IMR-90 (cell line): Measurements from ENCODE around the gene RIC8B. TPM values are rescaled to one million over a fixed set of nuclear protein-coding genes. Genes with fewer than 3 reads are reported as not detected.

ENCODE experiments used
- ATAC-seq: fragments of 200-7000 bp; cut with Tn5 transposase; 2 replicates; pipeline ENCODE4 v1.9.1; 2020; ENCODE audit warnings: low read depth, mild to moderate bottlenecking, moderate library complexity
- BruUV-seq: library from RNA; stranded (reverse); fragments of 400-500 nt; replicated peaks from 2 replicates; lab custom pipeline; 2021; lab: Mats Ljungman, UMichigan
- CTCF ChIA-PET: fragments of 300-600 bp; formaldehyde crosslinking; extraction: SDS; loops from one replicate; lab custom pipeline; 2021; ENCODE audit warnings: antibody characterized with exemption; lab: Yijun Ruan, JAX
- POLR2A ChIA-PET: fragments of 300-600 bp; sonication (Branson Sonifier 250); formaldehyde crosslinking; loops from one replicate; lab custom pipeline; 2022; ENCODE audit warnings: antibody characterized with exemption; ENCODE audit not compliant: unreplicated experiment; lab: Charles Lee
- DNase-seq: peaks from one replicate; pipeline ENCODE4 v3.0.0; 2013
- H2AFZ ChIP-seq: replicated peaks from 2 replicates; pipeline ENCODE3; 2013; ENCODE audit warnings: low read length, mild to moderate bottlenecking; ENCODE audit not compliant: poor library complexity
- H2AK5ac ChIP-seq: 2 replicates; pipeline ENCODE4 v1.6.1; 2013; ENCODE audit warnings: low read depth, low read length, inconsistent platforms
- H2AK9ac ChIP-seq: replicated peaks from 2 replicates; pipeline ENCODE3; 2013; ENCODE audit warnings: mild to moderate bottlenecking, low read depth, low read length, moderate library complexity; ENCODE audit not compliant: poor library complexity
- H2BK120ac ChIP-seq: 2 replicates; pipeline ENCODE4 v1.6.1; 2013; ENCODE audit warnings: low read depth, low read length, inconsistent platforms
- H2BK15ac ChIP-seq: 3 replicates; pipeline ENCODE4 v1.6.1; 2013; ENCODE audit warnings: low read depth, low read length, inconsistent platforms
- H2BK20ac ChIP-seq: 2 replicates; pipeline ENCODE4 v1.6.1; 2013; ENCODE audit warnings: low read depth, mild to moderate bottlenecking, inconsistent platforms, low read length, moderate library complexity
- H2BK5ac ChIP-seq: 2 replicates; pipeline ENCODE4 v1.6.1; 2013; ENCODE audit warnings: mild to moderate bottlenecking, low read depth, low read length, inconsistent platforms; ENCODE audit not compliant: poor library complexity, severe bottlenecking
- H3K14ac ChIP-seq: replicated peaks from 2 replicates; pipeline ENCODE4 v1.6.1; 2013; ENCODE audit warnings: low read depth, low read length, inconsistent platforms
- H3K18ac ChIP-seq: 2 replicates; pipeline ENCODE4 v1.6.1; 2013; ENCODE audit warnings: low read depth, low read length, control low read depth
- H3K23ac ChIP-seq: 2 replicates; pipeline ENCODE4 v1.6.1; 2013; ENCODE audit warnings: low read depth, low read length, inconsistent platforms
- H3K27ac ChIP-seq: 2 replicates; pipeline ENCODE4 v1.5.1; 2013; ENCODE audit warnings: mild to moderate bottlenecking, control low read depth, low read length; ENCODE audit not compliant: insufficient read depth
- H3K27me3 ChIP-seq: 2 replicates; pipeline ENCODE4 v1.6.1; 2013; ENCODE audit warnings: low read length; ENCODE audit not compliant: control insufficient read depth, insufficient read depth
- H3K36me3 ChIP-seq: 2 replicates; pipeline ENCODE4 v1.6.1; 2013; ENCODE audit warnings: low read length, mixed read lengths; ENCODE audit not compliant: control insufficient read depth, insufficient read depth
- H3K4ac ChIP-seq: 2 replicates; pipeline ENCODE4 v1.6.1; 2013; ENCODE audit warnings: low read depth, low read length, inconsistent platforms
- H3K4me1 ChIP-seq: 2 replicates; pipeline ENCODE4 v1.6.1; 2013; ENCODE audit warnings: low read length, mixed read lengths; ENCODE audit not compliant: control insufficient read depth, insufficient read depth
- H3K4me2 ChIP-seq: 2 replicates; pipeline ENCODE4 v1.6.1; 2013; ENCODE audit warnings: low read depth, mild to moderate bottlenecking, control low read depth, low read length, moderate library complexity
- H3K4me3 ChIP-seq: 2 replicates; pipeline ENCODE4 v1.5.1; 2013; ENCODE audit warnings: low read depth, mild to moderate bottlenecking, control low read depth, low read length, moderate library complexity; ENCODE audit not compliant: insufficient read depth
- H3K56ac ChIP-seq: 2 replicates; pipeline ENCODE4 v1.6.1; 2013; ENCODE audit warnings: low read length, inconsistent platforms; ENCODE audit not compliant: insufficient read depth; ENCODE audit errors: extremely low read depth
- H3K79me1 ChIP-seq, 2 experiments: 2 replicates each; pipeline ENCODE4 v1.6.1; 2013; ENCODE audit warnings: low read length in 2 of 2, inconsistent platforms in 1 of 2, low read depth in 1 of 2
- H3K9ac ChIP-seq: 2 replicates; pipeline ENCODE4 v1.6.1; 2013; ENCODE audit warnings: low read depth, low read length, control low read depth
- H3K9me1 ChIP-seq: 2 replicates; pipeline ENCODE4 v1.6.1; 2013; ENCODE audit warnings: low read length, inconsistent platforms; ENCODE audit not compliant: insufficient read depth
- H3K9me3 ChIP-seq: 2 replicates; pipeline ENCODE4 v1.6.1; 2013; ENCODE audit warnings: low read length; ENCODE audit not compliant: control insufficient read depth, insufficient read depth
- H4K20me1 ChIP-seq: 2 replicates; pipeline ENCODE4 v1.6.1; 2013; ENCODE audit warnings: low read length, inconsistent platforms; ENCODE audit not compliant: insufficient read depth
- H4K5ac ChIP-seq: 2 replicates; pipeline ENCODE4 v1.6.1; 2013; ENCODE audit warnings: mild to moderate bottlenecking, low read depth, low read length, control low read depth
- H4K8ac ChIP-seq, 2 experiments: 2 replicates each; pipeline ENCODE4 v1.6.1; 2013; ENCODE audit warnings: low read depth in 2 of 2, low read length in 2 of 2, control low read depth in 1 of 2, inconsistent platforms in 1 of 2
- H4K91ac ChIP-seq: 2 replicates; pipeline ENCODE4 v1.6.1; 2013; ENCODE audit warnings: low read depth, low read length, inconsistent platforms; ENCODE audit not compliant: insufficient read depth
- BHLHE40 ChIP-seq: fragments of 150-350 bp; IDR thresholded peaks from 2 replicates; pipeline ENCODE4 v1.6.1; 2016; ENCODE audit warnings: mild to moderate bottlenecking, low read depth, low read length
- CEBPB ChIP-seq: IDR thresholded peaks from 2 replicates; pipeline ENCODE4 v1.6.1; 2012; ENCODE audit warnings: low read depth, low read length, improper control_type of control experiment
- CHD1 ChIP-seq: IDR thresholded peaks from 2 replicates; pipeline ENCODE4 v1.6.1; 2012; ENCODE audit warnings: low read depth, low read length, improper control_type of control experiment
- FOS ChIP-seq: fragments of 150-350 bp; IDR thresholded peaks from 2 replicates; pipeline ENCODE4 v1.6.1; 2016; ENCODE audit warnings: low read depth, low read length
- MAFK ChIP-seq: IDR thresholded peaks from 2 replicates; pipeline ENCODE4 v1.6.1; 2012; ENCODE audit warnings: low read depth, low read length, improper control_type of control experiment
- MAZ ChIP-seq: IDR thresholded peaks from 2 replicates; pipeline ENCODE4 v1.6.1; 2012; ENCODE audit warnings: low read depth, mild to moderate bottlenecking, low read length, improper control_type of control experiment, moderate library complexity, borderline replicate concordance
- MXI1 ChIP-seq: IDR thresholded peaks from 2 replicates; pipeline ENCODE4 v1.6.1; 2012; ENCODE audit warnings: low read depth, mild to moderate bottlenecking, low read length, moderate library complexity, borderline replicate concordance
- NFE2L2 ChIP-seq: fragments of 150-350 bp; IDR thresholded peaks from 2 replicates; pipeline ENCODE4 v1.6.1; 2016; ENCODE audit warnings: low read depth, mild to moderate bottlenecking, low read length
- POLR2A ChIP-seq: IDR thresholded peaks from 2 replicates; pipeline ENCODE4 v1.6.1; 2012; ENCODE audit warnings: mild to moderate bottlenecking, low read depth, low read length
- RAD21 ChIP-seq: IDR thresholded peaks from 2 replicates; pipeline ENCODE4 v1.6.1; 2012; ENCODE audit warnings: low read length, improper control_type of control experiment
- RCOR1 ChIP-seq: IDR thresholded peaks from 2 replicates; pipeline ENCODE4 v1.6.1; 2012; ENCODE audit warnings: mild to moderate bottlenecking, low read length, improper control_type of control experiment; ENCODE audit not compliant: insufficient replicate concordance
- RFX5 ChIP-seq: IDR thresholded peaks from 2 replicates; pipeline ENCODE4 v1.8.0; 2012; ENCODE audit warnings: low read depth, mild to moderate bottlenecking, low read length, moderate library complexity
- SMC3 ChIP-seq: fragments of 150-350 bp; IDR thresholded peaks from 2 replicates; pipeline ENCODE4 v1.6.1; 2016; ENCODE audit warnings: low read depth, mild to moderate bottlenecking, antibody characterized with exemption, low read length, moderate library complexity
- WGBS, 2 experiments: methylation state at CpG; one replicate each; pipeline versions ENCODE4 v1.1.5 to v1.1.7; 2013; ENCODE audit warnings: missing lambda C conversion rate in 2 of 2; ENCODE audit not compliant: insufficient read length in 1 of 2; ENCODE audit errors: extremely low coverage in 2 of 2; 5-methylcytosine and 5-hydroxymethylcytosine counted together
- dilution Hi-C: fragments of 300-500 bp; cut with HindIII; formaldehyde crosslinking; loops from one replicate; pipeline ENCODE4 v1.14.3; 2018; ENCODE audit warnings: low sequenced_read_pairs; ENCODE audit not compliant: unreplicated experiment
- in situ Hi-C: fragments of 300-500 bp; cut with MboI; formaldehyde crosslinking; loops from 3 replicates; pipeline ENCODE4 v1.14.3; 2019; ENCODE audit warnings: low sequenced_read_pairs, inconsistent platforms, mixed read lengths
- intact Hi-C: fragments of 100-400 bp; cut with micrococcal nuclease; formaldehyde crosslinking; loops from 2 replicates; pipeline ENCODE4 v1.10.0; 2022
- polyA plus RNA-seq, 3 experiments: library from polyadenylated mRNA; depleted of rRNA; stranded (reverse); fragments of >200 nt; gene quantifications; 2 replicates each; pipeline ENCODE4 v1.2.3, GENCODE V29; 2012; ENCODE audit warnings: low replicate concordance in 1 of 3
- total RNA-seq: library from RNA; depleted of rRNA; stranded (reverse); fragments of >200 nt; gene quantifications from 2 replicates; pipeline ENCODE4 v1.2.3, GENCODE V29; 2012
- TF ChIP-seq, protein P1 (sequence below): fragments of 150-350 bp; IDR thresholded peaks from 2 replicates; pipeline ENCODE4 v1.6.1; 2016; ENCODE audit warnings: low read depth, mild to moderate bottlenecking, low read length, moderate library complexity, borderline replicate concordance
- TF ChIP-seq, protein P2 (sequence below): conservative IDR thresholded peaks from 2 replicates; pipeline ENCODE4 v1.5.1; 2012; ENCODE audit warnings: mild to moderate bottlenecking, low read depth, low read length, improper control_type of control experiment
- TF ChIP-seq, protein P3 (sequence below): fragments of 150-350 bp; IDR thresholded peaks from 2 replicates; pipeline ENCODE4 v1.6.1; 2017; ENCODE audit warnings: mild to moderate bottlenecking, antibody characterized with exemption, low read length, low read depth

RIC8B gene
- total and polyA plus RNA-seq, 2 of the 4 experiments (the other 2 are of a cell fraction), result 5.5 to 19.5 TPM

DNA sequence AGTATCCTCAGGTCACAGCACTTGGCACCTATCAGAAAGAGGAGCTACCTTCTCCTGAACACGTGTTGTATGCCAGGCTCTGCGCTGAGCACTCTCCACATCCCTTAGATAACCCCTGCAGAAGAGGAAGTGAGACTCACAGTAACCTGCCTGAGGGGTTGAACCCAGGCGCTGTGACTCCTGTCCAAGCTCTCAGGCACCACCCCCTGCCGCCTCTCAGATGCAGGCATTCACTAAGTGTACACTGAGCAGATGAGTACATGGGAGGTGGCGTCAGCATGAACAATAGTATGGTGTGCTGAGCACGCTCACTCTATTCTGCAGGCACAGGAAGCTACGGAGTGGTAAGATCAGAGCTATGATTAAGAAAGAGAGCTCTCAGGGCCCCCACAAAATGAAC, 21.0 kb upstream of the RIC8B start:
- CTCF ChIA-PET, result interaction anchor here (0.6 kb wide), 1 partner anchor 351 kb away, joined by 3 read pairs; no protein-coding TSS in a partner anchor

More for the DNA sequence above, 21.0 kb upstream of the RIC8B start:
- Histone ChIP-seq H3K27ac (no peak overlapping the region), H4K8ac (no peak overlapping the region), H3K9me1 (no peaks in the 10 kb centered on the region), H3K56ac (no peak overlapping the region), H3K4me3 (no peak overlapping the region), H2AFZ (no peak overlapping the region), H3K79me1 (no peaks in the 10 kb centered on the region), H2BK20ac (no peak overlapping the region), H3K36me3 (no peaks in the 10 kb centered on the region), H4K20me1 (no peaks in the 10 kb centered on the region), H4K5ac (no peak overlapping the region), H3K4me2 (no peak overlapping the region), H3K4me1 (no peaks in the 10 kb centered on the region), H3K9me3 (no peaks in the 10 kb centered on the region), H3K18ac (no peak overlapping the region), H3K23ac (no peak overlapping the region), H2BK15ac (no peak overlapping the region), H2AK5ac (no peak overlapping the region), H3K27me3 (peaks cover 2% of the 10 kb centered on the region; the same call in 1 of the 2 replicates), H2AK9ac (peak overlapping the region; percentile 42), H3K14ac (no peak overlapping the region), H3K9ac (no peak overlapping the region), H4K91ac (no peak overlapping the region), H3K4ac (no peak overlapping the region), H2BK120ac (no peak overlapping the region), H2BK5ac (no peak overlapping the region)
- ATAC-seq (no peak), DNase-seq (no peak)
- in situ Hi-C loops (no loop called here), intact Hi-C loops (no loop called here), dilution Hi-C loops (no loop called here)
- no CpG with 5 or more reads among the region's 7 CpGs for WGBS, 2 experiments
- no TSS peak for BruUV-seq
- TF ChIP-seq, protein P1, sequence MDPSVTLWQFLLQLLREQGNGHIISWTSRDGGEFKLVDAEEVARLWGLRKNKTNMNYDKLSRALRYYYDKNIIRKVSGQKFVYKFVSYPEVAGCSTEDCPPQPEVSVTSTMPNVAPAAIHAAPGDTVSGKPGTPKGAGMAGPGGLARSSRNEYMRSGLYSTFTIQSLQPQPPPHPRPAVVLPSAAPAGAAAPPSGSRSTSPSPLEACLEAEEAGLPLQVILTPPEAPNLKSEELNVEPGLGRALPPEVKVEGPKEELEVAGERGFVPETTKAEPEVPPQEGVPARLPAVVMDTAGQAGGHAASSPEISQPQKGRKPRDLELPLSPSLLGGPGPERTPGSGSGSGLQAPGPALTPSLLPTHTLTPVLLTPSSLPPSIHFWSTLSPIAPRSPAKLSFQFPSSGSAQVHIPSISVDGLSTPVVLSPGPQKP, result no peak
- TF ChIP-seq RAD21 (no peak), NFE2L2 (no peak), RCOR1 (no peak), POLR2A (no peak), FOS (no peak), CHD1 (no peak), MAZ (no peak), SMC3 (no peak), RFX5 (no peak), CEBPB (no peak), MAFK (no peak), BHLHE40 (no peak), MXI1 (no peak)
- TF ChIP-seq, protein P2, sequence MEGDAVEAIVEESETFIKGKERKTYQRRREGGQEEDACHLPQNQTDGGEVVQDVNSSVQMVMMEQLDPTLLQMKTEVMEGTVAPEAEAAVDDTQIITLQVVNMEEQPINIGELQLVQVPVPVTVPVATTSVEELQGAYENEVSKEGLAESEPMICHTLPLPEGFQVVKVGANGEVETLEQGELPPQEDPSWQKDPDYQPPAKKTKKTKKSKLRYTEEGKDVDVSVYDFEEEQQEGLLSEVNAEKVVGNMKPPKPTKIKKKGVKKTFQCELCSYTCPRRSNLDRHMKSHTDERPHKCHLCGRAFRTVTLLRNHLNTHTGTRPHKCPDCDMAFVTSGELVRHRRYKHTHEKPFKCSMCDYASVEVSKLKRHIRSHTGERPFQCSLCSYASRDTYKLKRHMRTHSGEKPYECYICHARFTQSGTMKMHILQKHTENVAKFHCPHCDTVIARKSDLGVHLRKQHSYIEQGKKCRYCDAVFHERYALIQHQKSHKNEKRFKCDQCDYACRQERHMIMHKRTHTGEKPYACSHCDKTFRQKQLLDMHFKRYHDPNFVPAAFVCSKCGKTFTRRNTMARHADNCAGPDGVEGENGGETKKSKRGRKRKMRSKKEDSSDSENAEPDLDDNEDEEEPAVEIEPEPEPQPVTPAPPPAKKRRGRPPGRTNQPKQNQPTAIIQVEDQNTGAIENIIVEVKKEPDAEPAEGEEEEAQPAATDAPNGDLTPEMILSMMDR, result no peak
- TF ChIP-seq, protein P3, sequence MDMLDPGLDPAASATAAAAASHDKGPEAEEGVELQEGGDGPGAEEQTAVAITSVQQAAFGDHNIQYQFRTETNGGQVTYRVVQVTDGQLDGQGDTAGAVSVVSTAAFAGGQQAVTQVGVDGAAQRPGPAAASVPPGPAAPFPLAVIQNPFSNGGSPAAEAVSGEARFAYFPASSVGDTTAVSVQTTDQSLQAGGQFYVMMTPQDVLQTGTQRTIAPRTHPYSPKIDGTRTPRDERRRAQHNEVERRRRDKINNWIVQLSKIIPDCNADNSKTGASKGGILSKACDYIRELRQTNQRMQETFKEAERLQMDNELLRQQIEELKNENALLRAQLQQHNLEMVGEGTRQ, result no peak
- POLR2A ChIA-PET, result no interaction called here
